Activated CD8-positive, alpha-beta T cell treated with anti-CD3 and anti-CD28 coated beads for 36 hours (primary cell): Measurements from ENCODE around the gene DOK5. TPM values are rescaled to one million over a fixed set of nuclear protein-coding genes. Genes with fewer than 3 reads are reported as not detected.

Experiments
- ATAC-seq: fragments of 200-7000 bp; cut with Tn5 transposase; one replicate; pipeline ENCODE4 v1.10.0; 2021; ENCODE audit warnings: mild to moderate bottlenecking, moderate library complexity
- CTCF ChIA-PET: fragments of 350-600 bp; sonication (Branson Sonifier 250); formaldehyde crosslinking; loops from one replicate; lab custom pipeline; 2021; ENCODE audit warnings: antibody characterized with exemption; lab: Charles Lee
- POLR2A ChIA-PET: fragments of 350-600 bp; sonication (Branson Sonifier 250); formaldehyde crosslinking; loops from one replicate; lab custom pipeline; 2021; ENCODE audit warnings: antibody characterized with exemption; lab: Charles Lee
- DNase-seq: peaks from one replicate; pipeline ENCODE4 v3.0.0-alpha.2; 2020
- H3K27ac Mint-ChIP-seq: one replicate; pipeline ENCODE4 v1.8.0; 2021; ENCODE audit warnings: mild to moderate bottlenecking, mixed read lengths
- H3K27me3 Mint-ChIP-seq: one replicate; pipeline ENCODE4 v1.8.0; 2021; ENCODE audit warnings: mixed read lengths
- H3K36me3 Mint-ChIP-seq: one replicate; pipeline ENCODE4 v1.8.0; 2021; ENCODE audit warnings: low read depth, mixed read lengths
- H3K4me1 Mint-ChIP-seq: one replicate; pipeline ENCODE4 v1.8.0; 2021; ENCODE audit warnings: low read depth, mixed read lengths
- H3K4me3 Mint-ChIP-seq: one replicate; pipeline ENCODE4 v1.8.0; 2021; ENCODE audit warnings: mild to moderate bottlenecking, moderate library complexity, mixed read lengths
- H3K9me3 Mint-ChIP-seq: one replicate; pipeline ENCODE4 v1.8.0; 2021; ENCODE audit warnings: mixed read lengths
- CTCF ChIP-seq: fragments of 200-600 bp; IDR thresholded peaks from one replicate; pipeline ENCODE4 v1.8.0; 2022; ENCODE audit warnings: antibody characterized with exemption, mild to moderate bottlenecking
- intact Hi-C: fragments of 100-400 bp; cut with micrococcal nuclease; formaldehyde crosslinking; loops from one replicate; pipeline ENCODE4 v1.10.0; 2022
- total RNA-seq, 2 experiments: library from RNA; stranded (reverse); gene quantifications; one replicate each; pipeline ENCODE4 v1.2.3, GENCODE V29; 2021

Gene DOK5
- total RNA-seq, 2 experiments from 2014 or later = 1.3 to 1.4 TPM

DNA sequence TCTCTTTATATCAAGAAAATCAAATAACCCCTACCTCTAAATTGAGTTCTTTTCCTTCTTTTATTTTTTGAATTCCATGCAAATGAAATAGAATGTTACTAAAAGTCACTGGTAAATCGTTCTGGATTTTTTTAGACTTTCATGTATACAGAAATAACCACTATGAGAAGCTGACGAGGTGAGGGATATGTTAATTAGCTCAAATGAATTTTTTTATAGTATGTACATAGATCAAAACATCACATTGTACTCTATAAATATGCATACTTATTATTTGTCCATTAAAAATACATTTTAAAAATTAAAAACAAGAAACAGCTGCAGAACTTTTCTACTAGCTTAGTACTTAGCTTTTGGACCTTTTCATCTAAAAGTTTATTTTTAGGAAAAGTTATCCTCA, 165.4 kb downstream of the DOK5 start:
- H3K4me3 Mint-ChIP-seq = no peak overlapping the region
- H3K4me1 Mint-ChIP-seq = no peaks in the 10 kb centered on the region
- no peak for ATAC-seq
- ChIA-PET POLR2A (no interaction called here), CTCF (no interaction called here)
- H3K27me3 Mint-ChIP-seq = peaks cover 11% of the 10 kb centered on the region
- no peaks in the 10 kb centered on the region for H3K9me3 Mint-ChIP-seq
- intact Hi-C loops = no loop called here
- TF ChIP-seq CTCF = no peak
- no peak overlapping the region for H3K27ac Mint-ChIP-seq
- H3K36me3 Mint-ChIP-seq = no peaks in the 10 kb centered on the region
- DNase-seq = no peak

DNA sequence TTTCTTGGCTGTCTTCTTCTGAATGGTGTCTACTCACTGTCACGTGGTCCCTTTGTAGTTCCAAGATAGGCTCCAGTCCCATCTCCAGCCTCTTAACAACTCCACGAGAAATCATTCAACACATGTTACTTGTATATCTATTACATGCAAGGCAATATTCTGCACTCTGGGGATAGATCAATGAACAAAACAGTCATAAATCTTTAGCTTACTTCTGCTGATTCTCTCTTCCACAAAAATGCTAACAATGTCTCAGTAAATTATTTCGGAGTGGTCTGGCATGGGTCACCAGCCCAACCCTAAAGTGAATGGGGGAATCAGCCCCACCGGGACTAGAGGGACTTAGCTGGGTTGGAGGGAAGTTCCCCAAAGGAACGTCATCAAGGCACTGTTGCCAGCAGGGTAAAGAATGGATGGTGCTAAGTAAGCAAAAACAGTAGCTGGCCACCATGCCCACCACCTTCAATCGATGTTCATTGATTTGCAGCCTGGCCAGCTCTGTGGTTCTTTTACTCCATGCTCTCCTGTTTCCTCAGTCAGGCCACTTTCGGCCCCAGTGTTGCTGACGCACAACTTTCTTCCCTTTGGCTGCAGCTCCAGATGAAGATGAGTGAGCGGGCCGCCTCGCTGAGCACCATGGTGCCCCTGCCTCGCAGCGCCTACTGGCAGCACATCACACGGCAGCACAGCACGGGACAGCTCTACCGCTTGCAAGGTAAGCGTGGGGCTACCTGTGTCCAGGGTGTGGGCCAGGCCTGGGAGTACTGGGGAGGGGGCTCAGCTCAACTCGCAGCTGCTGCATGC, 167.7 kb downstream of the DOK5 start:
- POLR2A ChIA-PET = no interaction called here
- Mint-ChIP-seq H3K36me3 (no peaks in the 10 kb centered on the region), H3K27me3 (peaks cover 10% of the 10 kb centered on the region), H3K4me3 (no peak overlapping the region), H3K27ac (no peak overlapping the region), H3K4me1 (no peaks in the 10 kb centered on the region), H3K9me3 (no peaks in the 10 kb centered on the region)
- DNase-seq = no peak
- intact Hi-C loops = no loop called here
- no peak for ATAC-seq
- TF ChIP-seq CTCF = no peak
- CTCF ChIA-PET = interaction anchor here (1.1 kb wide), 1 partner anchor 423 kb away, joined by 3 read pairs; no protein-coding TSS in a partner anchor

GRCh38 chr20:54643761-54644160, 168.4 kb downstream of the DOK5 start:
- ATAC-seq (no peak), DNase-seq (no peak)
- POLR2A ChIA-PET = no interaction called here
- Mint-ChIP-seq H3K4me3 (no peak overlapping the region), H3K27me3 (peaks cover 6% of the 10 kb centered on the region), H3K4me1 (no peaks in the 10 kb centered on the region), H3K9me3 (no peaks in the 10 kb centered on the region), H3K27ac (no peak overlapping the region), H3K36me3 (no peaks in the 10 kb centered on the region)
- CTCF ChIA-PET = interaction anchor here (1.1 kb wide), 1 partner anchor 424 kb away, joined by 3 read pairs; no protein-coding TSS in a partner anchor
- no peak for TF ChIP-seq CTCF
- intact Hi-C loops = no loop called here

DNA sequence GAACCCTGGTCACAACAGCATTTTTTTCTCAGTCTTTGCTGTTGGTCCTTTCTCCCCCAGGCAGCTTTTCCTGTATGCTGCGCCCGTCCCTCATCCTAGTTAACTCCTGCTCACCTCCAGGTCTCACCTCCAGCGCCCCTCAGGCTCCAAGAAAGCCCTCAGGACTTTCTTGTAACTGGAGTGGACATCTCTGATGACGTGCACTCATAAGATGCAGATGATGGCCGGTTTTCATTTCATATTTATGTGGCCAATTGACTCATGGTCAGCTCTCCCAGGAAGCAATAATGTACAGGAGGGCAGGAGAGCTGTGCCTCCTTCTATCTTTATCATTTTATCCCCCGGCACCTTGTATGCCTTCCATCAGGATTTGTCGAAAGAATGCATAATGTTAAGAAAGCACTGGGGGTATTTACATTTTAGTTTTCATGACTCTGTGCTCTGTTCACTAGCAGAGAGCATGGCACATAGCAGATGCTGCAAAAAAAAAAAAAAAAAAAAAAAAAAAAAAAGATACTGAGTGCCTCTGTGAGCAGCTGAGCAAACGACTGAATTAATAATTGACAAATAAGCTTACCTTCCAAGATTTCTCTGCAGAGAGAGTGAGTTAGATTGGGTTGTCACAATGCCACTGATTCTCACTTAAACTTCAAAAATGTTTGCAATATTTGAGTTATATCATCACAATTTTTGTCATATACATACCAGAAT, 170.2 kb downstream of the DOK5 start:
- no peaks in the 10 kb centered on the region for H3K36me3 Mint-ChIP-seq
- no peak for TF ChIP-seq CTCF
- intact Hi-C loops = loop anchor here (5.0 kb wide), 2 partner anchors 423 to 548 kb away; no protein-coding TSS in a partner anchor
- no peaks in the 10 kb centered on the region for H3K9me3 Mint-ChIP-seq
- DNase-seq (no peak), ATAC-seq (no peak)
- H3K27me3 Mint-ChIP-seq = peaks cover 7% of the 10 kb centered on the region
- ChIA-PET POLR2A (no interaction called here), CTCF (interaction anchor here (0.9 to 1.6 kb wide), 6 partner anchors 13 to 542 kb away, joined by 3 to 7 read pairs (median 4); no protein-coding TSS in a partner anchor)
- H3K27ac Mint-ChIP-seq = no peak overlapping the region
- H3K4me1 Mint-ChIP-seq = no peaks in the 10 kb centered on the region
- no peak overlapping the region for H3K4me3 Mint-ChIP-seq

GRCh38 chr20:54646156-54646517, 170.7 kb downstream of the DOK5 start:
- Mint-ChIP-seq H3K36me3 (no peaks in the 10 kb centered on the region), H3K27me3 (peaks cover 10% of the 10 kb centered on the region), H3K4me3 (no peak overlapping the region), H3K4me1 (no peaks in the 10 kb centered on the region), H3K9me3 (no peaks in the 10 kb centered on the region), H3K27ac (no peak overlapping the region)
- ATAC-seq (no peak), DNase-seq (no peak)
- intact Hi-C loops = loop anchor here (5.0 kb wide), 2 partner anchors 424 to 549 kb away; no protein-coding TSS in a partner anchor
- TF ChIP-seq CTCF = no peak
- CTCF ChIA-PET = interaction anchor here (0.9 to 1.6 kb wide), 6 partner anchors 12 to 543 kb away, joined by 3 to 7 read pairs (median 4); no protein-coding TSS in a partner anchor
- POLR2A ChIA-PET = no interaction called here
